Ishikawa (cell line): ENCODE measurements around the gene RBM10.

Experiments used
- CEBPB ChIP-seq: IDR thresholded peaks from 2 replicates; pipeline ENCODE4 v1.6.1; 2012
- CREB1 ChIP-seq: IDR thresholded peaks from 2 replicates; pipeline ENCODE4 v1.6.1; 2012; ENCODE audit warnings: low read depth
- EGR1 ChIP-seq: IDR thresholded peaks from 2 replicates; pipeline ENCODE4 v1.6.1; 2012
- EP300 ChIP-seq: IDR thresholded peaks from 2 replicates; pipeline ENCODE4 v1.6.1; 2012; ENCODE audit warnings: borderline replicate concordance
- FOXM1 ChIP-seq: IDR thresholded peaks from 2 replicates; pipeline ENCODE4 v1.6.1; 2012; ENCODE audit warnings: low read depth, borderline replicate concordance
- NFIC ChIP-seq: IDR thresholded peaks from 2 replicates; pipeline ENCODE4 v1.6.1; 2012
- RAD21 ChIP-seq: IDR thresholded peaks from 2 replicates; pipeline ENCODE4 v1.6.1; 2012; ENCODE audit warnings: low read depth
- TAF1 ChIP-seq: IDR thresholded peaks from 2 replicates; pipeline ENCODE4 v1.6.1; 2012; ENCODE audit warnings: low read depth, mild to moderate bottlenecking
- TCF12 ChIP-seq: IDR thresholded peaks from 2 replicates; pipeline ENCODE4 v1.6.1; 2012; ENCODE audit warnings: low read depth
- TEAD4 ChIP-seq: IDR thresholded peaks from 2 replicates; pipeline ENCODE4 v1.6.1; 2012
- USF1 ChIP-seq: IDR thresholded peaks from 2 replicates; pipeline ENCODE4 v1.6.1; 2012
- YY1 ChIP-seq: IDR thresholded peaks from 2 replicates; pipeline ENCODE4 v1.6.1; 2012; ENCODE audit warnings: low read depth
- ZBTB7A ChIP-seq: IDR thresholded peaks from 2 replicates; pipeline ENCODE4 v1.6.1; 2012; ENCODE audit warnings: low read depth
- TF ChIP-seq, protein P1 (sequence below): IDR thresholded peaks from 2 replicates; pipeline ENCODE4 v1.6.1; 2012; ENCODE audit warnings: low read depth, mild to moderate bottlenecking
- TF ChIP-seq, protein P2 (sequence below): IDR thresholded peaks from 2 replicates; pipeline ENCODE4 v1.6.1; 2012

The RBM10 gene

DNA sequence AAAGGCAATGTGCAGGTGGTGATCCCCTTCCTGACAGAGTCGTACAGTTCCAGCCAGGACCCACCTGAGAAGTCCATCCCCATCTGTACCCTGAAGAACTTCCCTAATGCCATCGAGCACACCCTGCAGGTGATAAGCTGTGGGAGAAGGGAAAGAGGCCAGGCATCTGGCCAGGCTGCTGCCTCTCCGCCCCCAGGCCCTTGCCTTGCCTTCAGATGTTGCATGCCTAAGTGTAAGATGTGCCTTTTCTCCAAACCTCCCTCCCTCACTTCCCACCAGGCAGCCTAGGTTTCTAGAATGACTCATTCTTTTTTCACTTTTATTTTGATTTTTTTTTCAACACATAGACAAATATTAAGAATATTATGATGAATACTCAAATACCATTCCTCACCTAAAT lies 61.3 kb downstream of the RBM10 start:
- no peak for TF ChIP-seq NFIC
- no peak for TF ChIP-seq CEBPB
- TF ChIP-seq USF1, result no peak
- no peak for TF ChIP-seq EP300
- no peak for TF ChIP-seq TEAD4
- TF ChIP-seq EGR1, result no peak
- TF ChIP-seq, protein P1, sequence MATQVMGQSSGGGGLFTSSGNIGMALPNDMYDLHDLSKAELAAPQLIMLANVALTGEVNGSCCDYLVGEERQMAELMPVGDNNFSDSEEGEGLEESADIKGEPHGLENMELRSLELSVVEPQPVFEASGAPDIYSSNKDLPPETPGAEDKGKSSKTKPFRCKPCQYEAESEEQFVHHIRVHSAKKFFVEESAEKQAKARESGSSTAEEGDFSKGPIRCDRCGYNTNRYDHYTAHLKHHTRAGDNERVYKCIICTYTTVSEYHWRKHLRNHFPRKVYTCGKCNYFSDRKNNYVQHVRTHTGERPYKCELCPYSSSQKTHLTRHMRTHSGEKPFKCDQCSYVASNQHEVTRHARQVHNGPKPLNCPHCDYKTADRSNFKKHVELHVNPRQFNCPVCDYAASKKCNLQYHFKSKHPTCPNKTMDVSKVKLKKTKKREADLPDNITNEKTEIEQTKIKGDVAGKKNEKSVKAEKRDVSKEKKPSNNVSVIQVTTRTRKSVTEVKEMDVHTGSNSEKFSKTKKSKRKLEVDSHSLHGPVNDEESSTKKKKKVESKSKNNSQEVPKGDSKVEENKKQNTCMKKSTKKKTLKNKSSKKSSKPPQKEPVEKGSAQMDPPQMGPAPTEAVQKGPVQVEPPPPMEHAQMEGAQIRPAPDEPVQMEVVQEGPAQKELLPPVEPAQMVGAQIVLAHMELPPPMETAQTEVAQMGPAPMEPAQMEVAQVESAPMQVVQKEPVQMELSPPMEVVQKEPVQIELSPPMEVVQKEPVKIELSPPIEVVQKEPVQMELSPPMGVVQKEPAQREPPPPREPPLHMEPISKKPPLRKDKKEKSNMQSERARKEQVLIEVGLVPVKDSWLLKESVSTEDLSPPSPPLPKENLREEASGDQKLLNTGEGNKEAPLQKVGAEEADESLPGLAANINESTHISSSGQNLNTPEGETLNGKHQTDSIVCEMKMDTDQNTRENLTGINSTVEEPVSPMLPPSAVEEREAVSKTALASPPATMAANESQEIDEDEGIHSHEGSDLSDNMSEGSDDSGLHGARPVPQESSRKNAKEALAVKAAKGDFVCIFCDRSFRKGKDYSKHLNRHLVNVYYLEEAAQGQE, result no peak
- TF ChIP-seq TAF1, result no peak
- TF ChIP-seq FOXM1, result no peak
- TF ChIP-seq YY1, result no peak
- TF ChIP-seq CREB1, result no peak
- no peak for TF ChIP-seq TCF12
- TF ChIP-seq RAD21, result no peak

- TF ChIP-seq EGR1 (no peak), YY1 (no peak)
- TF ChIP-seq, protein P1, result no peak
These were observed 63.1 kb downstream of the RBM10 start for GRCh38 chrX:47208108-47208507.

DNA sequence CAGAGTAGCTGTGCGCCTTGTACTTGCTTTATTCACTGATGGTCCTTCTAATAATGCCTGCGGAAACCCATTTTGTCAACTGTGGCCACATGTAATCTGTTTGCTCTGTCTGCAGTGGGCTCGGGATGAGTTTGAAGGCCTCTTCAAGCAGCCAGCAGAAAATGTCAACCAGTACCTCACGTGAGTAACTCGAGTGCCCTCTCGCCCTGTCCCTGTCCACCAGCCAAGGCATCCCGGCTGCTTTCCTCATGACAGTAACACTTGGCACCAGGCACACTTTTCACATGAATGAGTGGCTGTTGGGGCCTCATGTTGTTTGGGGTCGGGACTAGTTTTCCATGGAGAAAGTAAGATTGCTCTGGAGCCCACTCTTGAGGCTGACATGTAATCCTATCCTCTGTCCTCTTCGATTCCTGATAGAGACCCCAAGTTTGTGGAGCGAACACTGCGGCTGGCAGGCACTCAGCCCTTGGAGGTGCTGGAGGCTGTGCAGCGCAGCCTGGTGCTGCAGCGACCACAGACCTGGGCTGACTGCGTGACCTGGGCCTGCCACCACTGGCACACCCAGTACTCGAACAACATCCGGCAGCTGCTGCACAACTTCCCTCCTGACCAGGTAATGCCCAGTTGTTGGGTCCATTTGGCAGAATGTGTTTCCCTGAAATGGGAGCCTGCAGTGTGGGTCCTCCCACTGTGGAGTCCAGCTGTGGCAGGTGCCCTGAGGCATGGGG lies 64.7 kb downstream of the RBM10 start:
- TF ChIP-seq TEAD4 (no peak), ZBTB7A (no peak), CREB1 (no peak), CEBPB (no peak)
- TF ChIP-seq, protein P1, result no peak

DNA sequence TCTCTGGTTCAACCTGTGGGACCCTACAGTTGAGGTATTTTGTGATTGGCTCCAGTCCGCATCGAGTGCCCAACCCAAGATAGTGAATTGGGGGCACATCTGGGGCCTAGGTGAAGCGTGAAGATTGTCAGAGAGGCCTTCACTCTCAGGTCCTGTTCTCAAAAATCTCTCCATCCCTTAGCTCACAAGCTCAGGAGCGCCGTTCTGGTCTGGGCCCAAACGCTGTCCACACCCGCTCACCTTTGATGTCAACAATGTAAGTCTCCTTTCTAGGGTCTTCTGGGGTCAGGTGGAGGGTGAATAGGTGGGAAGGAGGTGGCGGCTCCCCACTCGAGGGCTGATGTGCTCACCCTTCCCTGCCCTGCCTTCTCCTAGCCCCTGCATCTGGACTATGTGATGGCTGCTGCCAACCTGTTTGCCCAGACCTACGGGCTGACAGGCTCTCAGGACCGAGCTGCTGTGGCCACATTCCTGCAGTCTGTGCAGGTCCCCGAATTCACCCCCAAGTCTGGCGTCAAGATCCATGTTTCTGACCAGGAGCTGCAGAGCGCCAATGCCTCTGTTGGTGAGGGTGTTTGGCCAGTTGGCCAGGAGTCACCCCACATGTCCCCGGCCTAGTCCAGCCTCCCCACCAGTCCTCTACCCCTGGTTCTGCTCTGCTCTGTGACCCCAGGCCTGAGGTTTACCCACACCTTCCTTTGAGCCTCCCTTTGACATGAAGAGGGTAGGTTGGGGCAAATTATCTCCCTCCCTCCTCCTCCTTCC lies 65.8 kb downstream of the RBM10 start:
- TF ChIP-seq NFIC (no peak), TAF1 (no peak), YY1 (no peak), EP300 (no peak), CEBPB (no peak), TCF12 (no peak), ZBTB7A (no peak), RAD21 (no peak), TEAD4 (no peak), EGR1 (no peak), USF1 (no peak), CREB1 (no peak)
- TF ChIP-seq, protein P1, result no peak
- TF ChIP-seq, protein P2, sequence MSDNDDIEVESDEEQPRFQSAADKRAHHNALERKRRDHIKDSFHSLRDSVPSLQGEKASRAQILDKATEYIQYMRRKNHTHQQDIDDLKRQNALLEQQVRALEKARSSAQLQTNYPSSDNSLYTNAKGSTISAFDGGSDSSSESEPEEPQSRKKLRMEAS, result no peak
